GM12873 (cell line): ENCODE data around the gene MACF1.

Experiments used
- CTCF ChIP-seq: IDR thresholded peaks from 2 replicates; pipeline ENCODE4 v1.5.1; 2012; ENCODE audit warnings: low read depth, mild to moderate bottlenecking, moderate library complexity, low read length, control low read depth; ENCODE audit not compliant: insufficient read depth; ENCODE audit errors: missing control alignments

MACF1 gene

GRCh38 chr1:39196244-39197215 is 8.0 kb upstream of the MACF1 start:
- no peak for TF ChIP-seq CTCF

- no peak for TF ChIP-seq CTCF
These were observed 4.9 kb upstream of the MACF1 start for GRCh38 chr1:39199593-39199992.

GRCh38 chr1:39205102-39205780 is 746 bp downstream of the MACF1 start:
- no peak for TF ChIP-seq CTCF

GRCh38 chr1:39205781-39206464 is 1.4 kb downstream of the MACF1 start:
- no peak for TF ChIP-seq CTCF

GRCh38 chr1:39210649-39211048 is 6.2 kb downstream of the MACF1 start:
- TF ChIP-seq CTCF, result no peak

- TF ChIP-seq CTCF, result no peak
These were observed 8.0 kb downstream of the MACF1 start for GRCh38 chr1:39212499-39212898.
